ENCODE data around the gene PRKN. TPM values are rescaled to one million over a fixed set of nuclear protein-coding genes. Genes with fewer than 3 reads are reported as not detected.

PRKN gene
- total and polyA plus RNA-seq, 3 experiments from 2014 or later: 0.22 to 1.0 (median 0.55) TPM

DNA sequence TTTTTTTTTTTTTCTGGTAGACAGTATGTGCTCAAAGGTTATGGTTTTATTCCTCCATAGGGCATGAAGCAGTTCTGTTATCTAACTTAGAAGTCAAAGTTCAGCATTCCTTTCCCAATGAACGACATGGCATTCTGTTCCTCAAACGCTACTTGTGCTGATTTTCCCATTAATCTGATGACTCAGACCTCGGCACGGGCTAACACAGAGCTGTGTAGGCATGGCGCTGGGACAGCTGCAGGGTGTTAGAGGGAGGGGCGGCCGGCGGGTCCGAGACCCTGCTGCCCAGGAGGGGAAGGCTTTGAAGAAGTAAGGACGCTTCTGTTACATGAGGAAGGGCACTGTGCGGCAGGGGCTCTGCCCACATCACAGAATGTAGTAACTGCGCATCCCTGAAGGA, 1360.1 kb downstream of the PRKN start:
- Histone ChIP-seq H3K9me3 (ENCODE audit: low read length) (no peaks in the 10 kb centered on the region), H3K4me1 (ENCODE audit: insufficient read depth, low read length) (no peaks in the 10 kb centered on the region), H3K27me3 (ENCODE audit: insufficient read depth, low read length, poor library complexity, severe bottlenecking) (no peaks in the 10 kb centered on the region), H3K4me3 (ENCODE audit: low read length) (no peak overlapping the region), H3K27ac (ENCODE audit: low read depth, low read length) (no peak overlapping the region), H3K36me3 (ENCODE audit: insufficient read depth, low read length) (no peaks in the 10 kb centered on the region)
- Mint-ChIP-seq H3K4me3 (no peak overlapping the region), H3K9me3 (peaks cover 2 to 10% (median 6%) of the 10 kb centered on the region in 5 donors), H3K36me3 (peaks cover 0 to 6% (median 0%) of the 10 kb centered on the region in 3 donors), H3K27me3 (no peaks in the 10 kb centered on the region), H3K4me1 (no peaks in the 10 kb centered on the region), H3K27ac (no peak overlapping the region)
- DNase-seq: no peak
- ChIA-PET CTCF (interaction anchor here (1.4 to 10.5 kb wide), 2 partner anchors 9 to 439 kb away, joined by 3 to 151 read pairs; no protein-coding TSS in a partner anchor), POLR2A (no interaction called here)

DNA sequence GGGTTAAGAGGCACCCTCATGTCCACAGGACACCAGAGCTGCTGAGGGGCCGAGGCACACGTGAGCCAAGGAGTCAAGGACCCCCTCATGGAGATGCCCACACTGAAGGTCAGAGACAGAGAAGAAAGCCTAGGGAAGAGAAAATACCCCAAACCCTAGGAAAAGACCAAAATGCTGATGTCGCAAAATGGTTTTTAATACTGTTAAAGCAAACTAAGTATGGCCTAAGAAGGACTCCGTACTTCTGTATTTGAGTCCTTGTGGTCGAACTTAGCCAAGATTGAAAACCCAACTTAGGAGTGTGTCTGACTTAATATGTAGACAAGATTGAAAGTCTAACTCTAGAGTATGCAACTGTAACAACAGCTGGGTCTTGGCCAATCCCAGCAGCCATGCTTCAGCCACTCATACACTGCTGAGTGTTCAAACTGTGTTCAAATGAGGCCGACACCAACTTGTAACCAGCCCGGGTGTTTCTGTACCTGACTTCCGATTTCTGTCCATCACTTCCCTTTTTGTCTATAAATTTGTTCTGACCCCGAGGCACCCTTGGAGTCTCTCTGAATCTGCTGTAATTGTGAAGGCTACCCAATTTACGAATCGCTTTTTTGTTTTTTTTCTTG, 1361.2 kb downstream of the PRKN start:
- Histone ChIP-seq H3K4me1 (ENCODE audit: insufficient read depth, low read length) (no peaks in the 10 kb centered on the region), H3K9me3 (ENCODE audit: low read length) (no peaks in the 10 kb centered on the region), H3K27ac (ENCODE audit: low read depth, low read length) (no peak overlapping the region), H3K4me3 (ENCODE audit: low read length) (no peak overlapping the region), H3K36me3 (ENCODE audit: insufficient read depth, low read length) (no peaks in the 10 kb centered on the region), H3K27me3 (ENCODE audit: insufficient read depth, low read length, poor library complexity, severe bottlenecking) (no peaks in the 10 kb centered on the region)
- CTCF ChIA-PET: no interaction called here
- Mint-ChIP-seq H3K9me3 (peaks cover 2 to 13% (median 8%) of the 10 kb centered on the region in 5 donors), H3K27ac (peak overlapping the region in 1 of 8 donors; percentile 24), H3K36me3 (peaks cover 0 to 6% (median 0%) of the 10 kb centered on the region in 3 donors), H3K4me1 (no peaks in the 10 kb centered on the region), H3K4me3 (no peak overlapping the region), H3K27me3 (no peaks in the 10 kb centered on the region)
- no peak for DNase-seq
- POLR2A ChIA-PET: no interaction called here

DNA sequence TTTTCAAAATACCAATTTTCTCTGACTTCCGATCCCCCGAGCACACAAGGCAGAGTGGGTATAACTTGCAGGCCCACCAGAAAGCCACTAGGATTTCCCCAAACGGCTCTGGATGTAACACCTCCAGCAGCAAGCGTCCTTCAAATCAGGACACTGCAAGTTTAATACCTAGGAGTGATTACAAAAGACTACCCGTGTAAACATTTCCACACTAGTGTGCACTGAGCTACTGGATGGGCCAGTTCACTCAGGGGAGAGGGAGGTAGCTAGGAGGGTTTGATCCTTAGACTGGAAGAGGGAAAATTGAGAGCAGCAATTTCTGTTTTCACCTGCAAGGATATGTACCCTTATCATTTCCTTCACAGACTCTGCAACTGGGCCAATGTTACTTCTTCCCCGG, 1361.9 kb downstream of the PRKN start:
- no peaks in the 10 kb centered on the region for H3K36me3 ChIP-seq (ENCODE audit: insufficient read depth, low read length)
- POLR2A ChIA-PET: no interaction called here

DNA sequence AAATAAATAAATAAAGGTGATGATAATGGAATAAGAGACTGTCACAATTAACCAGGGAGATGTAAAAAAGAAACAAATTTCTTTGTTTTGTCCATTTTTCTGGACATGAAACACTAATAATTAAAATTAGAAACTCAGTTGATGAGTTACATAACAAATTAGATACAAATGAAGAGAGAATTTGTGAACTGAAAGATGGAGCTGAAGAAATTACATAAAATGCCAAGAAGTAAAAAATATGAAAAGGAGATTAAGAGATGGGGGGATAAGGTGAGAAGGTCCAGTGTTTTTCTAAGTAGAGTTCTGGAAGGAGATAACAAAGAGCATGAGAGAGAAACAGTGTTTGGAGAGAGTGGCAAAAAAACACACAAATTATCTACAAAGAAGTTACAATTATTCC, 1364.3 kb downstream of the PRKN start:
- Mint-ChIP-seq H3K4me1 (no peaks in the 10 kb centered on the region), H3K9me3 (peaks cover 2 to 13% (median 8%) of the 10 kb centered on the region in 5 donors), H3K27me3 (peaks cover 3 to 5% of the 10 kb centered on the region in 2 donors), H3K27ac (no peak overlapping the region), H3K4me3 (no peak overlapping the region), H3K36me3 (peaks cover 0 to 13% (median 0%) of the 10 kb centered on the region in 3 donors)
- no peaks in the 10 kb centered on the region for H3K27me3 ChIP-seq (ENCODE audit: insufficient read depth, low read length, poor library complexity, severe bottlenecking)
- H3K36me3 ChIP-seq (ENCODE audit: insufficient read depth, low read length): no peaks in the 10 kb centered on the region
- ChIA-PET CTCF (interaction anchor here (1.0 to 1.4 kb wide), 2 partner anchors 8 to 11 kb away, joined by 4 read pairs; no protein-coding TSS in a partner anchor), POLR2A (no interaction called here)
- no peak for DNase-seq
- H3K27ac ChIP-seq (ENCODE audit: low read depth, low read length): no peak overlapping the region
- H3K9me3 ChIP-seq (ENCODE audit: low read length): no peaks in the 10 kb centered on the region
- no peaks in the 10 kb centered on the region for H3K4me1 ChIP-seq (ENCODE audit: insufficient read depth, low read length)
- no peak overlapping the region for H3K4me3 ChIP-seq (ENCODE audit: low read length)

More for the DNA sequence above, 1361.9 kb downstream of the PRKN start:
- no peaks in the 10 kb centered on the region for H3K27me3 Mint-ChIP-seq
- Histone ChIP-seq H3K27me3 (ENCODE audit: insufficient read depth, low read length, poor library complexity, severe bottlenecking) (no peaks in the 10 kb centered on the region), H3K27ac (ENCODE audit: low read depth, low read length) (no peak overlapping the region), H3K4me3 (ENCODE audit: low read length) (no peak overlapping the region), H3K4me1 (ENCODE audit: insufficient read depth, low read length) (no peaks in the 10 kb centered on the region), H3K9me3 (ENCODE audit: low read length) (no peaks in the 10 kb centered on the region)
- CTCF ChIA-PET: no interaction called here
- peaks cover 2 to 13% (median 8%) of the 10 kb centered on the region in 5 donors for H3K9me3 Mint-ChIP-seq
- DNase-seq: no peak
- H3K27ac Mint-ChIP-seq: no peak overlapping the region
- peaks cover 0 to 6% (median 0%) of the 10 kb centered on the region in 3 donors for H3K36me3 Mint-ChIP-seq
- no peaks in the 10 kb centered on the region for H3K4me1 Mint-ChIP-seq
- H3K4me3 Mint-ChIP-seq: no peak overlapping the region

DNA sequence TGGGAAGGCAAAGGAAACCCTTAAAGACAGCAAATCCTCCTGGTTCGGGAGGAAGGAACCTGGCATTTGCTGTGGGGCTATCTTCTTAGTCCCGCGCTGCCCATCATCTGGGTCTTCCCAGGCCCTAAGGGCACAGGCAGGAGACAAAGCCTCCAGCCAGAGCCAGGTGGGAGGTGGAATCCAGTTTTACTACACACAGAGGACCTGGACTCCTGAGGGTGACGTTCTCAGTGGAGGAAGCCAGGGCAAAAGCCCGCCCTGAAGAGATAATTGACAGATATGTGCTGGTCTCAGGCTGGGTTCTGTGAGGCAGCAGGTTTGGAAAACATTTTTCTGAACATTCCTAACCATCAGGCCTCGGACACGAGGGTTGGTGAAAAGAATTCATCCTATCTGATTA, 1365.3 kb downstream of the PRKN start:
- H3K27me3 Mint-ChIP-seq: peaks cover 3 to 5% of the 10 kb centered on the region in 2 donors
- peaks cover 0 to 2% (median 0%) of the 10 kb centered on the region in 3 donors for H3K4me1 Mint-ChIP-seq
- no peaks in the 10 kb centered on the region for H3K9me3 ChIP-seq (ENCODE audit: low read length)
- H3K4me3 Mint-ChIP-seq: no peak overlapping the region
- ChIA-PET POLR2A (no interaction called here), CTCF (interaction anchor here (1.4 kb wide), 1 partner anchor 9 kb away, joined by 4 read pairs; no protein-coding TSS in a partner anchor)
- H3K4me1 ChIP-seq (ENCODE audit: insufficient read depth, low read length): no peaks in the 10 kb centered on the region
- no peaks in the 10 kb centered on the region for H3K36me3 ChIP-seq (ENCODE audit: insufficient read depth, low read length)
- no peak overlapping the region for H3K27ac Mint-ChIP-seq
- no peaks in the 10 kb centered on the region for H3K27me3 ChIP-seq (ENCODE audit: insufficient read depth, low read length, poor library complexity, severe bottlenecking)
- peaks cover 2 to 13% (median 8%) of the 10 kb centered on the region in 5 donors for H3K9me3 Mint-ChIP-seq
- no peak overlapping the region for H3K27ac ChIP-seq (ENCODE audit: low read depth, low read length)
- H3K36me3 Mint-ChIP-seq: peaks cover 0 to 13% (median 0%) of the 10 kb centered on the region in 3 donors
- H3K4me3 ChIP-seq (ENCODE audit: low read length): no peak overlapping the region
- no peak for DNase-seq

DNA sequence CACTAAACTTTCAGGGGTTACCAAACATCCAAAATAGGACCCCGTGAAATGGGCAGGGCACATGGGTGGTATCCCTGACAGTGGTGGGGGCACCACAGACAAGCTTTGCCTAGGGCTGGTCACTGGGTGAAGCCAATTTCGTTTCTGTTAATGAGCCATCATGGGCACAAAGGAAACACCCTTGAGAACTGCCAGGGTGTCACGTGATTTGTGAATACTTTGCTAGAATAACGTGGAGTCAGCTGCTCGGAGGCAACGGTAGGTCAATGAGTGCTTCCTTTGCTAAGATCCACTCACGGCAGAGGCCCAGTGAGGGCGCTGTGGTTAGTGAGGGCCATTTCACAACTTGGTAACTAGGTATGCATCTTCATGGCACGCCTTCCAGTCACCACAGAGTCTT, 1366.0 kb downstream of the PRKN start:
- POLR2A ChIA-PET: no interaction called here
- Mint-ChIP-seq H3K9me3 (peaks cover 3 to 13% (median 8%) of the 10 kb centered on the region in 5 donors), H3K36me3 (peaks cover 0 to 13% (median 0%) of the 10 kb centered on the region in 3 donors), H3K27me3 (peaks cover 3 to 5% of the 10 kb centered on the region in 2 donors), H3K27ac (no peak overlapping the region), H3K4me1 (peaks cover 0 to 5% (median 5%) of the 10 kb centered on the region in 3 donors), H3K4me3 (no peak overlapping the region)
- no peak overlapping the region for H3K27ac ChIP-seq (ENCODE audit: low read depth, low read length)
- no peaks in the 10 kb centered on the region for H3K9me3 ChIP-seq (ENCODE audit: low read length)
- H3K36me3 ChIP-seq (ENCODE audit: insufficient read depth, low read length): no peaks in the 10 kb centered on the region
- H3K4me3 ChIP-seq (ENCODE audit: low read length): no peak overlapping the region
- H3K27me3 ChIP-seq (ENCODE audit: insufficient read depth, low read length, poor library complexity, severe bottlenecking): no peaks in the 10 kb centered on the region
- no peaks in the 10 kb centered on the region for H3K4me1 ChIP-seq (ENCODE audit: insufficient read depth, low read length)
- CTCF ChIA-PET: interaction anchor here (1.4 kb wide), 1 partner anchor 431 kb away, joined by 3 read pairs; no protein-coding TSS in a partner anchor
- no peak for DNase-seq

DNA sequence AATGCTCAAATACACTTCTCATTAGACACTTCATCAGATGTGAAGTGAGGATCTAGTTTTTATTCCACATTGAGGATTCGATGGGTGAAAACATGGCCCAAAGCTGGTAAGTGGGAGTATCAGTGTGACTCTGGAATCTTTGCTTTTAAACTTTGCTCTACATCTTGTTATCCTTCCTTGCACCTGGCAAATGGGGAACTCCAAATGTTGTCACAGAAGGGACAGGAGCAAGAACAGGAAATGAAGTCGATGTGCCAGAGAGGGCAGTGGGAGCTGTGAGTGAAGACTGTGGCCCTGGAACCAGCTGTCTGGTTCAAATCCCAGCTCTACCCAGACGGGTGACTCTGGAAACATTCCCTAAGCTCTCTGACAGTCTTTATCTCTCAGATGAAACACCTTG, 1367.0 kb downstream of the PRKN start:
- Mint-ChIP-seq H3K27ac (no peak overlapping the region), H3K27me3 (peaks cover 4 to 5% of the 10 kb centered on the region in 2 donors), H3K4me1 (peaks cover 0 to 8% (median 5%) of the 10 kb centered on the region in 3 donors), H3K36me3 (peaks cover 0 to 13% (median 0%) of the 10 kb centered on the region in 3 donors), H3K9me3 (peaks cover 3 to 13% (median 8%) of the 10 kb centered on the region in 5 donors), H3K4me3 (no peak overlapping the region)
- Histone ChIP-seq H3K27me3 (ENCODE audit: insufficient read depth, low read length, poor library complexity, severe bottlenecking) (no peaks in the 10 kb centered on the region), H3K4me1 (ENCODE audit: insufficient read depth, low read length) (no peaks in the 10 kb centered on the region), H3K27ac (ENCODE audit: low read depth, low read length) (no peak overlapping the region), H3K9me3 (ENCODE audit: low read length) (no peaks in the 10 kb centered on the region), H3K36me3 (ENCODE audit: insufficient read depth, low read length) (no peaks in the 10 kb centered on the region), H3K4me3 (ENCODE audit: low read length) (no peak overlapping the region)
- ChIA-PET POLR2A (no interaction called here), CTCF (interaction anchor here (1.4 to 2.0 kb wide), 2 partner anchors 10 to 430 kb away, joined by 3 to 7 read pairs; no protein-coding TSS in a partner anchor)
- no peak for DNase-seq

DNA sequence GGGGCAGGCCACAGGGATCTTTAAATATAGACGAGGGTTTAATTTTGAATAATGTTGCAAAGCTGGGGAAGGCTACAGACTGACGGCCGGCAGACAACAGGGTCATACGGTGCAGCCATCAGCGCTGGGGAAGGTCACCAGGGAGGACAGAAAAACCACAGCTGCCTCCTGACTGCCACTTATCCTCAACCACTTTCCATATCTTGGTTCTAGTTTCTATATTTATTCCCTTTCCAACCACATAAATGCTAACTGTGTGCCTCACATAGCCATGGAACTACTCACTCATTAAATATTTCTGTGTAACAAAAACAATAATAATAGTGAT, 1368.0 kb downstream of the PRKN start:
- Mint-ChIP-seq H3K27me3 (peaks cover 4 to 5% of the 10 kb centered on the region in 2 donors), H3K4me3 (no peak overlapping the region), H3K27ac (no peak overlapping the region), H3K9me3 (peaks cover 3 to 13% (median 8%) of the 10 kb centered on the region in 5 donors), H3K36me3 (peaks cover 0 to 13% (median 0%) of the 10 kb centered on the region in 3 donors), H3K4me1 (peaks cover 0 to 8% (median 5%) of the 10 kb centered on the region in 3 donors)
- no peak overlapping the region for H3K27ac ChIP-seq (ENCODE audit: low read depth, low read length)
- POLR2A ChIA-PET: no interaction called here
- H3K4me3 ChIP-seq (ENCODE audit: low read length): no peak overlapping the region
- no peak for DNase-seq
- H3K4me1 ChIP-seq (ENCODE audit: insufficient read depth, low read length): no peaks in the 10 kb centered on the region
- no peaks in the 10 kb centered on the region for H3K27me3 ChIP-seq (ENCODE audit: insufficient read depth, low read length, poor library complexity, severe bottlenecking)
- H3K9me3 ChIP-seq (ENCODE audit: low read length): no peaks in the 10 kb centered on the region
- CTCF ChIA-PET: interaction anchor here (2.0 kb wide), 1 partner anchor 11 kb away, joined by 7 read pairs; no protein-coding TSS in a partner anchor
- H3K36me3 ChIP-seq (ENCODE audit: insufficient read depth, low read length): no peaks in the 10 kb centered on the region
